Smooth muscle cell of the pulmonary artery (primary cell): ENCODE measurements around the gene ZNF385A. TPM values are rescaled to one million over a fixed set of nuclear protein-coding genes. Genes with fewer than 3 reads are reported as not detected.

Experiments
- total RNA-seq: library from RNA; depleted of rRNA; stranded (reverse); fragments of >200 nt; gene quantifications from 2 replicates; pipeline ENCODE4 v1.2.3, GENCODE V29; 2014

The ZNF385A gene
- 1.8 and 2.2 TPM in 2 replicates for total RNA-seq

DNA sequence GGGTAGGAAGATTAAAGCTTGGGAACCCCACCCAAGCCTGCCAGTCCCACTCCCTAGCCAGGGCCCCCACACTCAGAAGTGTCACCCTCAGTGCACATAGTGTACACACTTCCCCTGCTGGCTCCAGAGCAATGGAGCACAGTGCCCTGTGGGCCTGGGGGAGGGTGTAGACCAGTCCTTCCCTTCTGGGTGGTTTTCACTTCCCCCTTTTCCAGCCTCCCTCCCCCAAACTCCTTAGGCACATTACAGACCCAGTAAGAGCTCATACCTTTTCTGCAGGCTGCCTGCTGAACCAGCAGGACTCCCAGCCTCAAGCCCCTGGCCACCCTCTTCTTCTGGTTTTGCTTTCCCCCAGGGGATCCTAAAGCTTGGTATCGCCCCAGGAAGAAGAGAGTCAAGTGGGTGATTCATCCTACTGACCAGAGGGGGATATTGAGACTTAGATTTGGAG lies at the start of gene ZNF385A:
ZNF385A (minus strand) TSS at position 143 of the 451 bp plus-strand sequence. CDS start 219 bp downstream, outside the sequence.

GRCh38 chr12:54419088-54419887 lies 34.8 kb upstream of the ZNF385A start, which contains the start of gene ITGA5:
Gene ITGA5 (minus strand): TSS chr12:54419266. CDS start chr12:54419198, 68 bp downstream.

DNA sequence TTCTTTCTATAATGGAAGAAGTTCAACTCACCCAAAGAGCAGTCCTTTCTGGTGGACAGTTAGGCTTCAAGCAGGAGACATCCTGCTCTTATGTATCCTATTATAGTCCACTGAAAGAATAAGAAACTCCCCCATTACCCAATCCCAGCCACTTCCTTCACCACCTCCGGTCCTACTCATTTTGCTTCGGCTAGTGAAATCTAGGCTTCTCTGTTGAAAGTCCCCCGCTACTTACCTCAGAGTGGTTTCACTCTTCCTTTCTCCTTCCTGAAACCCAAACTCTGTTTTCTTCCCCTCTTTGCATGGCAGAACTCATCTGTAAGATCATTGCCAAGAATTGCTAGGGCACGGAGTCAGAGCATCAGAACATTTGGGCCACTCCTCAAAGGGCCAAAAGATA lies 20.1 kb downstream of the ZNF385A start, which contains the start of gene GPR84:
GPR84 (minus strand) TSS at position 74 of the 400 bp plus-strand sequence. CDS start 635 bp downstream, outside the sequence.

GRCh38 chr12:54324617-54325441 lies 59.7 kb downstream of the ZNF385A start, which contains the start of gene COPZ1:
Gene COPZ1 (plus strand): TSS chr12:54325131. CDS start chr12:54325164, 33 bp downstream.

Other genes starting within 250 kb of the ZNF385A start
- gene SMUG1, start 195.7 kb downstream of the ZNF385A start, total RNA-seq, result 22.5 and 30.4 TPM in 2 replicates
- 39.0 and 47.0 TPM in 2 replicates for gene CBX5, start 104.6 kb downstream of the ZNF385A start, total RNA-seq
- gene HNRNPA1, start 104.0 kb downstream of the ZNF385A start, total RNA-seq, result 136 and 210 TPM in 2 replicates
- 0.07 and 0.10 TPM in 2 replicates for gene NFE2, start 83.7 kb downstream of the ZNF385A start, total RNA-seq
- gene COPZ1, start 59.6 kb downstream of the ZNF385A start, total RNA-seq, result 111 and 116 TPM in 2 replicates
- 0.07 and 0.13 TPM in 2 replicates for gene GPR84, start 20.2 kb downstream of the ZNF385A start, total RNA-seq
- 589 and 1,116 TPM in 2 replicates for gene ITGA5, start 34.5 kb upstream of the ZNF385A start, total RNA-seq
- gene GTSF1, start 88.9 kb upstream of the ZNF385A start, total RNA-seq, result 1.1 TPM in 1 of 2 replicates, not detected in the other
- gene NCKAP1L, start 113.0 kb upstream of the ZNF385A start, total RNA-seq, result 0.03 TPM in 1 of 2 replicates, not detected in the other
- gene PDE1B, start 164.9 kb upstream of the ZNF385A start, total RNA-seq, result 0.13 and 9.9 TPM in 2 replicates
- gene PPP1R1A, start 203.9 kb upstream of the ZNF385A start, total RNA-seq, result not detected in 2 replicates